Measurements from ENCODE around the gene EHBP1.

Gene EHBP1

GRCh38 chr2:62856228-62857040 is 150.9 kb downstream of the EHBP1 start:
- no peaks in the 10 kb centered on the region for H3K36me3 ChIP-seq (ENCODE audit: control insufficient read depth, low read length)
- no peak for TF ChIP-seq EZH2phosphoT487 (IDR thresholded peaks at IDR 0.05; ENCODE audit: borderline replicate concordance, low read length)
- no peak for TF ChIP-seq CTCF (IDR thresholded peaks at IDR 0.05; ENCODE audit: low read depth, low read length, poor library complexity, severe bottlenecking)
- no peak overlapping the region for H3K27ac ChIP-seq (ENCODE audit: low read depth, low read length)
- H3K27me3 ChIP-seq (ENCODE audit: control insufficient read depth, low read length): no peaks in the 10 kb centered on the region
- no peaks in the 10 kb centered on the region for H3K4me1 ChIP-seq (ENCODE audit: control insufficient read depth, low read length)
- no peaks in the 10 kb centered on the region for H3F3A ChIP-seq (ENCODE audit: control insufficient read depth, insufficient read depth)
- no peaks in the 10 kb centered on the region for H3K9me2 ChIP-seq (replicated peaks; ENCODE audit: control insufficient read depth, low read length)
- H3K9me3 ChIP-seq (ENCODE audit: control insufficient read depth, insufficient read depth, low read length): no peaks in the 10 kb centered on the region
- H4K20me1 ChIP-seq (ENCODE audit: control insufficient read depth, insufficient read depth, low read depth, low read length): no peaks in the 10 kb centered on the region
- H3K4me2 ChIP-seq (ENCODE audit: low read length): no peak overlapping the region
- H3K4me3 ChIP-seq (ENCODE audit: low read length): no peak overlapping the region
- no peaks in the 10 kb centered on the region for H3K79me2 ChIP-seq (ENCODE audit: control insufficient read depth, low read length)

- Histone ChIP-seq H3K4me2 (ENCODE audit: low read length) (no peak overlapping the region), H3K9me2 (replicated peaks; ENCODE audit: control insufficient read depth, low read length) (no peaks in the 10 kb centered on the region), H3K27me3 (ENCODE audit: control insufficient read depth, low read length) (no peaks in the 10 kb centered on the region), H3K36me3 (ENCODE audit: control insufficient read depth, low read length) (no peaks in the 10 kb centered on the region), H4K20me1 (ENCODE audit: control insufficient read depth, insufficient read depth, low read depth, low read length) (no peaks in the 10 kb centered on the region), H3K27ac (ENCODE audit: low read depth, low read length) (no peak overlapping the region), H3K4me3 (ENCODE audit: low read length) (no peak overlapping the region), H3K9me3 (ENCODE audit: control insufficient read depth, insufficient read depth, low read length) (no peaks in the 10 kb centered on the region), H3K4me1 (ENCODE audit: control insufficient read depth, low read length) (no peaks in the 10 kb centered on the region), H3K79me2 (ENCODE audit: control insufficient read depth, low read length) (no peaks in the 10 kb centered on the region), H3F3A (ENCODE audit: control insufficient read depth, insufficient read depth) (no peaks in the 10 kb centered on the region)
- TF ChIP-seq EZH2phosphoT487 (IDR thresholded peaks at IDR 0.05; ENCODE audit: borderline replicate concordance, low read length): no peak
- TF ChIP-seq CTCF (IDR thresholded peaks at IDR 0.05; ENCODE audit: low read depth, low read length, poor library complexity, severe bottlenecking): no peak
Observed at GRCh38 chr2:62857139-62857931, 151.8 kb downstream of the EHBP1 start.

GRCh38 chr2:62858231-62858832 is 152.8 kb downstream of the EHBP1 start:
- Histone ChIP-seq H3K27me3 (ENCODE audit: control insufficient read depth, low read length) (no peaks in the 10 kb centered on the region), H3K36me3 (ENCODE audit: control insufficient read depth, low read length) (no peaks in the 10 kb centered on the region), H3K9me2 (replicated peaks; ENCODE audit: control insufficient read depth, low read length) (no peaks in the 10 kb centered on the region), H3K79me2 (ENCODE audit: control insufficient read depth, low read length) (no peaks in the 10 kb centered on the region), H4K20me1 (ENCODE audit: control insufficient read depth, insufficient read depth, low read depth, low read length) (no peaks in the 10 kb centered on the region), H3K4me2 (ENCODE audit: low read length) (no peak overlapping the region), H3F3A (ENCODE audit: control insufficient read depth, insufficient read depth) (no peaks in the 10 kb centered on the region), H3K4me1 (ENCODE audit: control insufficient read depth, low read length) (no peaks in the 10 kb centered on the region), H3K9me3 (ENCODE audit: control insufficient read depth, insufficient read depth, low read length) (no peaks in the 10 kb centered on the region), H3K4me3 (ENCODE audit: low read length) (no peak overlapping the region), H3K27ac (ENCODE audit: low read depth, low read length) (no peak overlapping the region)
- TF ChIP-seq CTCF (IDR thresholded peaks at IDR 0.05; ENCODE audit: low read depth, low read length, poor library complexity, severe bottlenecking) (no peak), EZH2phosphoT487 (IDR thresholded peaks at IDR 0.05; ENCODE audit: borderline replicate concordance, low read length) (no peak)
